Measurements from ENCODE around the gene FOSL1. TPM values are rescaled to one million over a fixed set of nuclear protein-coding genes. Genes with fewer than 3 reads are reported as not detected.
"Not testable (repeated sequence)": the region's sequence is repeated elsewhere in the genome, so short reads cannot be mapped to it uniquely, and the experiment has no call there.

FOSL1 gene
- total RNA-seq, 2 donors from 2014 or later, result 11.9 to 18.8 TPM

GRCh38 chr11:65899356-65900124, 648 bp downstream of the FOSL1 start:
- Mint-ChIP-seq H3K4me1 (ENCODE audit: low read depth) (peaks cover 63% of the 10 kb centered on the region), H3K4me3 (peak overlapping the region; percentile 91 to 93), H3K36me3 (ENCODE audit: insufficient read depth in 2 of 2) (peaks cover 6 to 7% of the 10 kb centered on the region in 2 donors), H3K9me3 (no peaks in the 10 kb centered on the region), H3K27me3 (ENCODE audit: low read depth) (no peaks in the 10 kb centered on the region), H3K27ac (peak overlapping the region; percentile 72)
- ATAC-seq (replicated peaks in 1 of 2) (peak; percentile 42 to 58), DNase-seq (peak; percentile 86 to 87)

GRCh38 chr11:65898656-65899355, 1.4 kb downstream of the FOSL1 start:
- DNase-seq (no peak), ATAC-seq (replicated peaks in 1 of 2) (no peak)
- H3K27ac Mint-ChIP-seq, result peak overlapping the region; percentile 98
- H3K27me3 Mint-ChIP-seq (ENCODE audit: low read depth), result no peaks in the 10 kb centered on the region
- peak overlapping the region; percentile 91 to 93 for H3K4me3 Mint-ChIP-seq
- peaks cover 69% of the 10 kb centered on the region for H3K4me1 Mint-ChIP-seq (ENCODE audit: low read depth)
- no peaks in the 10 kb centered on the region for H3K9me3 Mint-ChIP-seq
- peaks cover 6 to 7% of the 10 kb centered on the region in 2 donors for H3K36me3 Mint-ChIP-seq (ENCODE audit: insufficient read depth in 2 of 2)

- H3K36me3 Mint-ChIP-seq (ENCODE audit: insufficient read depth in 2 of 2), result peaks cover 6 to 7% of the 10 kb centered on the region in 2 donors
- DNase-seq, result no peak
- H3K4me1 Mint-ChIP-seq (ENCODE audit: low read depth), result peaks cover 76% of the 10 kb centered on the region
- H3K27ac Mint-ChIP-seq, result peak overlapping the region; percentile 94
- H3K4me3 Mint-ChIP-seq, result peak overlapping the region; percentile 56 to 75
- no peaks in the 10 kb centered on the region for H3K9me3 Mint-ChIP-seq
- no peak for ATAC-seq (replicated peaks in 1 of 2)
- no peaks in the 10 kb centered on the region for H3K27me3 Mint-ChIP-seq (ENCODE audit: low read depth)
Measured at GRCh38 chr11:65897020-65897471, 3.1 kb downstream of the FOSL1 start.

DNA sequence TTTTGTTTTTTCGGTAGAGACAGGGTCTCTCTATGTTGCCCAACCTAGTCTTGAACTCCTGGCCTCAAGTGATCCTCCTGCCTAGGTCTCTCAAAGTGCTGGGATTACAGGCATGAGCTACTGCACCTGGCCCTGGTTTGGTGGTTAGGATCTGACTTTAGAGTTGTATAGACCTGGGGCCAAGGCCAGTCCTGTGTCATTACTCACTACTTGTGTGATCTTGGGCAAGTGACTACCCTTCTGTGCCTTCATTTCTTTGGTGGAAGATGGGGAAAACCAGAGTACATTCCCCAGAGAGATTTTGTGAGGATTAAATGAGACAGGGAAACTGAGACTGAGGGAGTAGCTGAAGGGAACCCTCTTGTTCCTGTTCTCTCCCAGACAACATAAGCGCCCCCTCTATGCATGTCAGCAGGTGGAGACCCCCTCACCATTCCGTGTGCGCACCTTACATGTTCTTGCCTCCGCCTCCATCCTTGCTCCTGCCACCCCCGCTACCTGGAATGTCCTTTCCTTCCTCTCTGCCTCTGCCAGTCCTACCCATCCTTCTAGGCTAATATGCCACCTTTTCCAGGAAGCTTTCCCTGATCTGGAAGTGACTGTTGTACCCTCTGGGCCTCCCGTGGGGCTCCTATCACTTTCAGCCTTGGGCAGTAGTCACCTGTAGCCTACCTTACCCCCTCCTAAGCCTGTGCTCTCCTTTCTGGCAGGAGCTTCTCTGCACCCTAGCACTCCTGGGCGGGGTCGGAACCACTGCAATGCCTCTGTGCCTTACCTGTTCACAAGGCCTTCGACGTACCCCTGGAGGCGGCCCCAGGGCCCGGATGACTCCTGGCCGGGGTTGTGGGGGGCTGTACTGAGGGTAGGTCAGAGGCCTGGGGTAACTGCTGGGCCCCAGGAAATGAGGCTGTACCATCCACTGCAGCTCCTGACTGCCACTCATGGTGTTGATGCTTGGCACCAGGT, 3.9 kb downstream of the FOSL1 start:
- Mint-ChIP-seq H3K4me3 (peak overlapping the region; percentile 56 to 75), H3K36me3 (ENCODE audit: insufficient read depth in 2 of 2) (peaks cover 6 to 7% of the 10 kb centered on the region in 2 donors), H3K4me1 (ENCODE audit: low read depth) (peaks cover 70% of the 10 kb centered on the region), H3K9me3 (no peaks in the 10 kb centered on the region), H3K27me3 (ENCODE audit: low read depth) (no peaks in the 10 kb centered on the region), H3K27ac (peak overlapping the region; percentile 94)
- ATAC-seq (replicated peaks in 1 of 2) (peak in 1 of 2 donors; percentile 11), DNase-seq (no peak)

- H3K9me3 Mint-ChIP-seq, result no peaks in the 10 kb centered on the region
- DNase-seq (no peak), ATAC-seq (replicated peaks in 1 of 2) (no peak)
- peaks cover 6 to 7% of the 10 kb centered on the region in 2 donors for H3K36me3 Mint-ChIP-seq (ENCODE audit: insufficient read depth in 2 of 2)
- H3K4me1 Mint-ChIP-seq (ENCODE audit: low read depth), result peaks cover 62% of the 10 kb centered on the region
- peak overlapping the region; percentile 94 for H3K27ac Mint-ChIP-seq
- peak overlapping the region; percentile 35 to 75 for H3K4me3 Mint-ChIP-seq
- H3K27me3 Mint-ChIP-seq (ENCODE audit: low read depth), result no peaks in the 10 kb centered on the region
Measured at GRCh38 chr11:65895482-65895981, 4.7 kb downstream of the FOSL1 start.

- Mint-ChIP-seq H3K4me3 (peak overlapping the region; percentile 91 to 94), H3K27ac (peak overlapping the region; percentile 29), H3K9me3 (no peaks in the 10 kb centered on the region), H3K27me3 (ENCODE audit: low read depth) (no peaks in the 10 kb centered on the region), H3K4me1 (ENCODE audit: low read depth) (peaks cover 73% of the 10 kb centered on the region), H3K36me3 (ENCODE audit: insufficient read depth in 2 of 2) (peaks cover 6 to 7% of the 10 kb centered on the region in 2 donors)
- DNase-seq, result peak; percentile 53 to 60
- no peak for ATAC-seq (replicated peaks in 1 of 2)
Measured at GRCh38 chr11:65894034-65894591, 6.1 kb downstream of the FOSL1 start.

- peak overlapping the region; percentile 89 for H3K27ac Mint-ChIP-seq
- H3K27me3 Mint-ChIP-seq (ENCODE audit: low read depth), result no peaks in the 10 kb centered on the region
- H3K9me3 Mint-ChIP-seq, result no peaks in the 10 kb centered on the region
- no peak for DNase-seq
- peak overlapping the region; percentile 91 to 94 for H3K4me3 Mint-ChIP-seq
- peaks cover 76% of the 10 kb centered on the region for H3K4me1 Mint-ChIP-seq (ENCODE audit: low read depth)
- ATAC-seq (replicated peaks in 1 of 2), result no peak
- H3K36me3 Mint-ChIP-seq (ENCODE audit: insufficient read depth in 2 of 2), result peaks cover 4 to 6% of the 10 kb centered on the region in 2 donors
Measured at GRCh38 chr11:65892661-65893317, 7.4 kb downstream of the FOSL1 start.

DNA sequence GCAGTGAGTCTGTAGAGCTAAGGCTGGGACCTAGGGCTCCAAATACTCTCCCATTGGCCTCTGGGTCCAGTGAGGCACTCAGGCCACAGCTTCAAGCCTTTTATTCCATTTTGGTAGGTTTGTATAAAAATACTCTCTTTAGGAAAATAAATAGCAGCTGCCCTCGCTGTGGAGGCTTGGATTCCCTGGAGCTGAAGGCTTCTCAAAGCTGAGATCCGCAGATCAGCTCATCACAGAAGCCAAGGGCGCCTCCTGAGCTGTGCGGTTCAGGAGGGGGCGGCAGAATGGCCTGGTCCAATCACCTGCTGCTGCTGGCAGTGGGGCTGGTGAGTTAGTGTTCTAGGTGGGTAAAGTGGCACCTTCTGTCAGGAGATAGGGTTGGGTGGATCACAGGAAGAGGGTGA, 8.0 kb downstream of the FOSL1 start:
- H3K27me3 Mint-ChIP-seq (ENCODE audit: low read depth); H3K36me3 Mint-ChIP-seq (ENCODE audit: insufficient read depth in 2 of 2); ATAC-seq (replicated peaks in 1 of 2); H3K9me3 Mint-ChIP-seq: not testable (repeated sequence)
- H3K4me3 Mint-ChIP-seq, result peak overlapping the region; percentile 91 to 94
- H3K27ac Mint-ChIP-seq, result peak overlapping the region; percentile 89
- peak; percentile 49 to 54 for DNase-seq
- peaks cover 77% of the 10 kb centered on the region for H3K4me1 Mint-ChIP-seq (ENCODE audit: low read depth)

GRCh38 chr11:65891219-65892136, 8.7 kb downstream of the FOSL1 start:
- peak overlapping the region; percentile 91 to 94 for H3K4me3 Mint-ChIP-seq
- H3K27ac Mint-ChIP-seq, result peak overlapping the region; percentile 89
- ATAC-seq (replicated peaks in 1 of 2), result no peak
- peaks cover 4 to 9% of the 10 kb centered on the region in 2 donors for H3K36me3 Mint-ChIP-seq (ENCODE audit: insufficient read depth in 2 of 2)
- H3K4me1 Mint-ChIP-seq (ENCODE audit: low read depth), result peaks cover 77% of the 10 kb centered on the region
- no peaks in the 10 kb centered on the region for H3K9me3 Mint-ChIP-seq
- no peaks in the 10 kb centered on the region for H3K27me3 Mint-ChIP-seq (ENCODE audit: low read depth)
- DNase-seq, result peak; percentile 57 to 58

GRCh38 chr11:65890324-65891218, 9.6 kb downstream of the FOSL1 start, which contains the start of gene CCDC85B:
CCDC85B (plus strand) TSS chr11:65890673; CDS start chr11:65890784, 111 bp downstream.
- peak; percentile 71 to 74 for ATAC-seq (replicated peaks in 1 of 2)
- Mint-ChIP-seq H3K27me3 (ENCODE audit: low read depth) (no peaks in the 10 kb centered on the region), H3K9me3 (no peaks in the 10 kb centered on the region), H3K27ac (peak within 1 kb of the TSS; percentile 91), H3K36me3 (ENCODE audit: insufficient read depth in 2 of 2) (peaks cover 1 to 9% of the 10 kb centered on the region in 2 donors), H3K4me3 (peak within 1 kb of the TSS; percentile 91 to 94), H3K4me1 (ENCODE audit: low read depth) (peaks cover 74% of the 10 kb centered on the region)
- DNase-seq, result peak; percentile 99 to 100
